Measurements from ENCODE around the gene DNAAF5. TPM values are rescaled to one million over a fixed set of nuclear protein-coding genes. Genes with fewer than 3 reads are reported as not detected.
"Not testable (repeated sequence)": the region's sequence is repeated elsewhere in the genome, so short reads cannot be mapped to it uniquely, and the experiment has no call there.

Gene DNAAF5
- total RNA-seq, 2 donors from 2014 or later, result 10.7 to 13.7 TPM

GRCh38 chr7:751826-752225 lies 25.3 kb downstream of the DNAAF5 start:
- DNase-seq, result no peak
- Mint-ChIP-seq H3K4me3 (no peak overlapping the region), H3K27me3 (no peaks in the 10 kb centered on the region), H3K27ac (peak overlapping the region; percentile 61), H3K4me1 (no peaks in the 10 kb centered on the region), H3K36me3 (ENCODE audit: low read depth) (peaks cover 2% of the 10 kb centered on the region)
- no peaks in the 10 kb centered on the region for H3K9me3 ChIP-seq (ENCODE audit: control insufficient read depth, low read length, poor library complexity, severe bottlenecking)
- ATAC-seq, result no peak

- not testable (repeated sequence) for H3K36me3 Mint-ChIP-seq (ENCODE audit: low read depth); ATAC-seq; H3K27me3 Mint-ChIP-seq; H3K9me3 ChIP-seq (ENCODE audit: control insufficient read depth, low read length, poor library complexity, severe bottlenecking); DNase-seq; H3K4me3 Mint-ChIP-seq; H3K4me1 Mint-ChIP-seq
- H3K27ac Mint-ChIP-seq, result peak overlapping the region; percentile 61
Observed at GRCh38 chr7:752256-752655, 25.8 kb downstream of the DNAAF5 start.

- DNase-seq (no peak), ATAC-seq (no peak)
- H3K27me3 Mint-ChIP-seq, result no peaks in the 10 kb centered on the region
Observed at GRCh38 chr7:753190-753589, 26.7 kb downstream of the DNAAF5 start.

GRCh38 chr7:754531-755412 lies 28.3 kb downstream of the DNAAF5 start:
- no peak for DNase-seq
- H3K4me1 Mint-ChIP-seq, result no peaks in the 10 kb centered on the region
- H3K36me3 Mint-ChIP-seq (ENCODE audit: low read depth), result peaks cover 2% of the 10 kb centered on the region
- no peaks in the 10 kb centered on the region for H3K9me3 ChIP-seq (ENCODE audit: control insufficient read depth, low read length, poor library complexity, severe bottlenecking)
- no peak overlapping the region for H3K4me3 Mint-ChIP-seq
- no peak overlapping the region for H3K27ac Mint-ChIP-seq
- no peaks in the 10 kb centered on the region for H3K27me3 Mint-ChIP-seq
- no peak for ATAC-seq

More at GRCh38 chr7:753190-753589, 26.7 kb downstream of the DNAAF5 start:
- Mint-ChIP-seq H3K36me3 (ENCODE audit: low read depth) (peaks cover 2% of the 10 kb centered on the region), H3K27ac (no peak overlapping the region), H3K4me1 (no peaks in the 10 kb centered on the region), H3K4me3 (no peak overlapping the region)
- no peaks in the 10 kb centered on the region for H3K9me3 ChIP-seq (ENCODE audit: control insufficient read depth, low read length, poor library complexity, severe bottlenecking)

GRCh38 chr7:755413-755805 lies 28.9 kb downstream of the DNAAF5 start:
- Mint-ChIP-seq H3K27me3 (no peaks in the 10 kb centered on the region), H3K36me3 (ENCODE audit: low read depth) (peaks cover 2% of the 10 kb centered on the region), H3K27ac (no peak overlapping the region), H3K4me1 (no peaks in the 10 kb centered on the region), H3K4me3 (no peak overlapping the region)
- H3K9me3 ChIP-seq (ENCODE audit: control insufficient read depth, low read length, poor library complexity, severe bottlenecking), result no peaks in the 10 kb centered on the region
- ATAC-seq (no peak), DNase-seq (no peak)

- H3K36me3 Mint-ChIP-seq (ENCODE audit: low read depth), result peaks cover 2% of the 10 kb centered on the region
- H3K4me1 Mint-ChIP-seq, result no peaks in the 10 kb centered on the region
- H3K4me3 Mint-ChIP-seq, result no peak overlapping the region
- H3K27me3 Mint-ChIP-seq, result no peaks in the 10 kb centered on the region
- H3K27ac Mint-ChIP-seq, result no peak overlapping the region
- DNase-seq, result no peak
- no peak for ATAC-seq
- H3K9me3 ChIP-seq (ENCODE audit: control insufficient read depth, low read length, poor library complexity, severe bottlenecking), result no peaks in the 10 kb centered on the region
Observed at GRCh38 chr7:756231-756927, 29.9 kb downstream of the DNAAF5 start.

- Mint-ChIP-seq H3K4me1 (no peaks in the 10 kb centered on the region), H3K4me3 (no peak overlapping the region), H3K27ac (no peak overlapping the region), H3K27me3 (no peaks in the 10 kb centered on the region), H3K36me3 (ENCODE audit: low read depth) (peaks cover 2% of the 10 kb centered on the region)
- no peaks in the 10 kb centered on the region for H3K9me3 ChIP-seq (ENCODE audit: control insufficient read depth, low read length, poor library complexity, severe bottlenecking)
- DNase-seq, result no peak
- ATAC-seq, result no peak
Observed at GRCh38 chr7:756928-757560, 30.5 kb downstream of the DNAAF5 start.

- H3K27ac Mint-ChIP-seq, result no peak overlapping the region
- no peak for DNase-seq
- no peak for ATAC-seq
Observed at GRCh38 chr7:757741-758163, 31.3 kb downstream of the DNAAF5 start.

GRCh38 chr7:759569-759968 lies 33.1 kb downstream of the DNAAF5 start:
- Mint-ChIP-seq H3K4me1 (no peaks in the 10 kb centered on the region), H3K27me3 (no peaks in the 10 kb centered on the region), H3K27ac (no peak overlapping the region), H3K4me3 (no peak overlapping the region), H3K36me3 (ENCODE audit: low read depth) (no peaks in the 10 kb centered on the region)
- no peak for DNase-seq
- no peaks in the 10 kb centered on the region for H3K9me3 ChIP-seq (ENCODE audit: control insufficient read depth, low read length, poor library complexity, severe bottlenecking)
- no peak for ATAC-seq

More at GRCh38 chr7:757741-758163, 31.3 kb downstream of the DNAAF5 start:
- Mint-ChIP-seq H3K27me3 (no peaks in the 10 kb centered on the region), H3K4me1 (no peaks in the 10 kb centered on the region), H3K4me3 (no peak overlapping the region), H3K36me3 (ENCODE audit: low read depth) (peaks cover under 1% of the 10 kb centered on the region)
- no peaks in the 10 kb centered on the region for H3K9me3 ChIP-seq (ENCODE audit: control insufficient read depth, low read length, poor library complexity, severe bottlenecking)

- Mint-ChIP-seq H3K27ac (no peak overlapping the region), H3K4me1 (no peaks in the 10 kb centered on the region), H3K36me3 (ENCODE audit: low read depth) (no peaks in the 10 kb centered on the region), H3K27me3 (no peaks in the 10 kb centered on the region), H3K4me3 (no peak overlapping the region)
- no peak for ATAC-seq
- no peaks in the 10 kb centered on the region for H3K9me3 ChIP-seq (ENCODE audit: control insufficient read depth, low read length, poor library complexity, severe bottlenecking)
- no peak for DNase-seq
Observed at GRCh38 chr7:760006-760405, 33.5 kb downstream of the DNAAF5 start.

GRCh38 chr7:761101-761500 lies 34.6 kb downstream of the DNAAF5 start:
- Mint-ChIP-seq H3K4me3 (no peak overlapping the region), H3K27ac (no peak overlapping the region)

GRCh38 chr7:761631-762030 lies 35.1 kb downstream of the DNAAF5 start:
- DNase-seq, result no peak
- H3K4me3 Mint-ChIP-seq, result no peak overlapping the region
- H3K27me3 Mint-ChIP-seq, result no peaks in the 10 kb centered on the region
- peaks cover 3% of the 10 kb centered on the region for H3K36me3 Mint-ChIP-seq (ENCODE audit: low read depth)
- ATAC-seq, result no peak
- no peak overlapping the region for H3K27ac Mint-ChIP-seq
- no peaks in the 10 kb centered on the region for H3K9me3 ChIP-seq (ENCODE audit: control insufficient read depth, low read length, poor library complexity, severe bottlenecking)
- H3K4me1 Mint-ChIP-seq, result no peaks in the 10 kb centered on the region

More at GRCh38 chr7:761101-761500, 34.6 kb downstream of the DNAAF5 start:
- H3K36me3 Mint-ChIP-seq (ENCODE audit: low read depth), result no peaks in the 10 kb centered on the region
- no peaks in the 10 kb centered on the region for H3K4me1 Mint-ChIP-seq
- no peaks in the 10 kb centered on the region for H3K27me3 Mint-ChIP-seq
- DNase-seq (no peak), ATAC-seq (no peak)
- no peaks in the 10 kb centered on the region for H3K9me3 ChIP-seq (ENCODE audit: control insufficient read depth, low read length, poor library complexity, severe bottlenecking)

GRCh38 chr7:762885-763284 lies 36.4 kb downstream of the DNAAF5 start:
- H3K9me3 ChIP-seq (ENCODE audit: control insufficient read depth, low read length, poor library complexity, severe bottlenecking), result no peaks in the 10 kb centered on the region
- DNase-seq, result no peak
- H3K4me1 Mint-ChIP-seq, result peaks cover 3% of the 10 kb centered on the region
- no peaks in the 10 kb centered on the region for H3K27me3 Mint-ChIP-seq
- H3K27ac Mint-ChIP-seq, result no peak overlapping the region
- peaks cover 5% of the 10 kb centered on the region for H3K36me3 Mint-ChIP-seq (ENCODE audit: low read depth)
- H3K4me3 Mint-ChIP-seq, result no peak overlapping the region
- ATAC-seq, result no peak

All from T-helper 17 cell (primary cell).